Inflammatory macrophage treated with lipopolysaccharide for 1 hour (primary cell): ENCODE data around the gene INSL3.
A peak's percentile ranks its signal among the peaks of the same experiment; 100 is the strongest.

ENCODE experiments used
- DNase-seq, 2 donors: peaks; one replicate each; pipeline ENCODE4 v3.0.0-alpha.2; 2020 to 2022

The INSL3 gene, protein sequence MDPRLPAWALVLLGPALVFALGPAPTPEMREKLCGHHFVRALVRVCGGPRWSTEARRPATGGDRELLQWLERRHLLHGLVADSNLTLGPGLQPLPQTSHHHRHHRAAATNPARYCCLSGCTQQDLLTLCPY

DNA sequence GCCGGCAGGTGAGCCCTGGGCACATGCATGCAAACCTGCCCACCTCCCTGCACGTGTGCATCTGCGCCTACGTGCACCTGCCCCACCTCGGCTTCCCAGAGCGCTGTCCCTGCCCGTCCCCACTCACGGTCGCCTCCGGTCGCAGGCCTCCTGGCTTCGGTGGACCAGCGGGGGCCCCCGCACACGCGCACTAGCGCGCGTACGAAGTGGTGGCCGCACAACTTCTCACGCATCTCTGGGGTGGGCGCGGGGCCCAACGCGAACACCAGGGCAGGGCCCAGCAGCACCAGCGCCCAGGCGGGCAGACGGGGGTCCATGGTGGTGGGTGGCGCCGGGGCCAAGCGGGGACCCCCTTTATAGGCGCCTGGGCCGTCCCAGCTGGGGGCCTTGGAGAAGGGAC is at the start of gene INSL3:
INSL3 (minus strand) TSS at position 330 of the 400 bp plus-strand sequence; CDS start at position 317, 13 bp downstream.
- no peak for DNase-seq

DNA sequence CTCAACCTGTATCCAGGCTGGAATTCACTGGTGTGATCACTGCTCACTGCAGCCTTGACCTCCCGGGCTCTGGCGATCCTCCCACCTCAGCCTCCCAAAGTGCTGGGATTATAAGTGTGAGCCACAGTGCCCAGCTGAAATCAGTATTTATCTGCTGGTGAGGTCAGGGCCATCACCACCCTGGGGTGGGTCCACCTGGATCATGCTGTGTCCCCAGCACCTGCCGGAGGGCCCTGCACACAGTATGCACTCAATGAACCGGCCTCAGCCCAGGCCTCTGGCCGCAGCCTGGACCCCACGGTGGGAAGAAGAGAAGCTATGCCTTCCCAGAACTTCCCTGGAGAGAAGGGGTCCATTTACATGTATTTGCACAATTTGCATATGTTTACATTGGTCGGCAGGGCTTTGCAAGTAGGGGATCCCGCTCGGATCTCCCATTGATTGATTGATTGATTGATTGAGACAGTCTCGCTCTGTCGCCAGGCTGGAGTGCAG is 47.8 kb upstream of the INSL3 start:
- no peak for DNase-seq

DNA sequence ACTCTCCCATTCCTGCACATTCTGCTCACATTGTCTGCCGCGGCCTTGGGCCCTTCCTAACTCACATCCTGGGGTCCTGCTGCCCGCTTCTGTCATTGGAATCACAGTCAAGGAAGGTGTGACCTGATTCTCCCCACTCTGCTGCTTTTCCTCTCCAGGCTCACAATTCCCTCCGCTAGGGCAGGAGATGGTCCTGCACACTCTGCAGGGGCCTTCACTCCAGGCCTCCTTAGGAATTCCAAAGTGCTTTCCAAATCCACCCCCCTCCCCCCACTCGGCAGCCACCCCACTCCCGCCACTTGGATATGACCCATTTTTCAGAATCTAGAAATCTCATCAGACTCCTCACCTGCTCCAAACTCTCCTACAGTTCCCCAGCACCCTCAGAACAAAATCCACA is 47.4 kb upstream of the INSL3 start:
- no peak for DNase-seq

DNA sequence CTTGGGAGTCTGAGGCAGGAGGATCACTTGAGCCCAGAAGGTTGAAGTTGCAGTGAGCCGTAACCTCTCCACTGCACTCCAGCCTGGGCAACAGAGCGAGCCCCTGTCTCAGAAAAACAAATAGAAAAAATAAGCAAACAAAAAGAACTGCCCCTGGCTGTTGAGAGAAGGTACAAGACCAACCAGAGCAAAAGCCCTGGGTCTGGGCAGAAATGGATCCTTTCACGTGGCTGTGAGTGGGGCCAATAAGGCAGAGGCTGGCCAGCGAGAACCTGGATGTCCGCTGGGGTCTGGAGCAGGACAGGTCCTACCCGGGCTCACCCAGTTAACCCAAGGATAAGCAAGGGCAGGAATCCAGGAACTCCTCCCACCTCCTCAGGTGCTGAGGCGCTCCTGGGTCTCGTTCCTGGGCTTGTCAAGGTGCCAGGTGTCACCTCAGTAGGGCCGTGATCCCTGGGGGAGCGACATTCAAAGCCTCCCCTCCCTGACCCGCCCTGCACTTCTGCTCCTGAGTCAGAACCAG is 45.7 kb upstream of the INSL3 start:
- DNase-seq, result no peak

DNA sequence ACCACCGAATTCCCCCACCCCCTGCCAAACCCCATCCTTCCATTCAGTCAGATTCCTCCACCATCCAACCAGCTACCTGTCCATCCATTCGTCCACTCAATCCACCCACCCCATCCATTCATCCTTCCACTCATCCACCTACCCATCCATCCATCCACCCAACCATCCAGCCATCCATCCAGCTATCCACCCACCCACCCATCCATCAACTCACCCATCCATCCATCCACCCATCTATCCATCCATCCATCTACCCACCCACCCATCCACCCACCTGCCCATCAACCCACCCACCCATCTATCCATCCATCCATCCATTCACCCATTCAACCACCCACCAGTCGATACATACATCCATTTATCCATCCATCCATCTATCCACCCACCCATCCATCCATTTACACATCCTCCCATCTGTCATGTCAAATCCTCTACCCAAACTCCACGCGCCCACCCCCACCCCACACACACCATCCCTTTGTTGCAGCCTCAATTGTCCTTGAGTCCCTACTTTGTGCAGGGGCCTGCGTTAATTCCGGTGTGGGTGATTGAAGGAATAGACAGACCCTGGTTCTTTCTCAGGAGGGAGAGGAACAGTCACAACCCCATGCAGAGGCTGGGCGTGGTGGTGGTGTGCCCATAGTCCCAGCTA is 45.1 kb upstream of the INSL3 start:
- DNase-seq, result no peak

DNA sequence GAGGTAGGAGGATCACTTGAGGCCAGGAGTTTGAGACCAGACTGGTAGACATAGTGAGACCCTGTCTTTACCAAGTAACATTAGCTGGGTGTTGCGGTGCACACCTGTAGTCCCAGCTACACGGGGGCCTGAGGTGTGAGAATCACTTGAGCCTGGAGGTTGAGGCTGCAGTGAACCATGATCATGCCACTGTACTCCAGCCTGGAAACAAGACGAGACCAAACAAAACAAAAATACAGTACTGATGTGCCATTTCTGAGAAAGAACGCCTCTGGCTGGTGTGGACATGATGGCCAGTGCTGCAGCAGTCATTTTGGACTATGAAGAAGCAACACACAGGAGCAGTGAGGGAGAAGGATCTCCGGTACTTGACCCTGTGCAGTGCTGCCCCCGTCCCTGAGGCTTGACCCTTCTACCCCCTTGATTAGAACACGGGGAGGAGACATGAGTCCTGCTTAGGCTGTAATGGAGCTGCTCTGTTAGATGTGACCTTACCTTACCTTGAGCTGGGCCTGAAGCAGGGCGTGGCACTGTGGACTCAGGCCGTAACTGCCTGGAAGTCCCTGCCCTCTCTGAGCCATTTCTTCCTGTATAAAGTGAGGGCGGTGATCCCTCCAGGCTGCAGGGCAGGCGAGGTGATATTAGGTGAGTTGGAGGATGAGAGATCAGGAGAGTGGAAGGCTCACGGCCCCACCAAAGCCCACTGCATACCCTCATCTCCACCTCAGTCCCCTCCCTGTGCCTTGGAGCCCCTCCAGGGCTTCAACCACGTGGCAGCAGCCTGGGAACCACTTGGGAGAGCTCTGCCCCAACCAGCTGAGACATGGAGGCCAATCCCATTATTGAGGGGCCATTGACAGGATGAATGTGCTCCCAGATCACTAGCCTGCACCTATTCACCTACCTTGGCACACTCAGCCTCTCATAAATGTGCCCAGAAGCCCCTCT is 44.3 kb upstream of the INSL3 start:
- no peak for DNase-seq

DNA sequence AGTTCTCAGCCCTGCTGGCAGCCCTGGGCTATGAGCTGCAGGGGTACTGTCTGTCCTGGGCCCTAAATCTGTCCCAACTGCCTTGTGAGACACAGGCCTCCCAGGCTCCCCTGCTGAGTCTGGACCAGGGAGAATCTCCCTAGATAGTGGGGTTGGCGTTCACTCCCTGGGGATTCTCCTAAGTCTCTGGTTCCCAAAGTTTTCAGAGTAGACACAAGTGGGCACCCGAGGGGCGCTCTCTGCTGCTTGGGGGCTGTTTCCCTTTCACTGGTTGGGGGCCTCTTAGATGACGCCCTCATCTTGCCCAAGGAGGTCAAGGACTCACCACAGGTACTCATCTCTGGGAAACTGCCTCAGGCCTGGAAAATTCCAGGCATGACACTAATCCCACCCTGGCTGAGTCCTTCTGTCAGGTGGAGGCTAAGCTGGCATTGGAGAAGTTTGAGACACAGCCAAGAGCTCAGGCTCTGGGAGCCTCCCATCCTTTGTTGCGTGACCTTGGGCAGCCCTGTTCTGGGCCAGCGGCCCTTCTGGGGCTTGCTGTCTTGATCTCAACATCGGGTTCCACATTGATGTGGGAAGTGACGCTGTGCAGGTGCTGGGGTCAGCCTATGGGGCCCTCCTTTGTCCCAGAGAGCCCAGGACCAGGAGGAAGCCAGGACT is 42.3 kb upstream of the INSL3 start:
- DNase-seq, result no peak

DNA sequence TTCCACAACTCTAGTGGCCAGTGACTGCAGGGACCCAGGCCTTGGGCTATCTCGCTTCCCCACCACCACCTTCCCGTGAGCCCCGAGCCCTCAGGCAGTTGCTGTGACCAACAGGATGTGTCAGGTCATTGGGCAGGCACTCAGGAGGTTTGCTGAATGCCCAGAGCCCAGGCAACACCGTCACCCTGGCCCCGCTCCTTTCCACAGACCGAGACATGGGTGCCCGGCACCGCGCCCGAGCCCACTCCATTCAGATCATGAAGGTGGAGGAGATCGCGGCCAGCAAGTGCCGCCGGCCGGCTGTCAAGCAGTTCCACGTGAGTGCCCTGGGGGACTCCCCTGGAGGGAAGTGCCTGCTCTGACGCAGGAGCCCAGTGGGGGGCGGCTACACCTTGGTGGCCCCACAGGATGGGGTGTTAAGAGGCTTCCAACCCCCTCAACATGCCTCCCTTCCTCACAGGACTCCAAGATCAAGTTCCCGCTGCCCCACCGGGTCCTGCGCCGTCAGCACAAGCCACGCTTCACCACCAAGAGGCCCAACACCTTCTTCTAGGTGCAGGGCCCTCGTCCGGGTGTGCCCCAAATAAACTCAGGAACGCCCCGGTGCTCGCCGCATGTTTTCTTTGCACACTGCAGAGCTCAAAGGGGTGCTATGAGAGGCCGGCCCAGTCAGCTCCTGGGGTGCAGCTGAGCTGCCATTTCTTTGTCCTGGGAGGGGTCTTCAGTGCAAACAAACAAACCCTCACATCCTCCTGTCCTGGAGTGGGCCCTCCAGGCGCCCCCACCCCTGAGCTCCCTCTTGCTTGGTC is 41.6 kb upstream of the INSL3 start:
- no peak for DNase-seq

DNA sequence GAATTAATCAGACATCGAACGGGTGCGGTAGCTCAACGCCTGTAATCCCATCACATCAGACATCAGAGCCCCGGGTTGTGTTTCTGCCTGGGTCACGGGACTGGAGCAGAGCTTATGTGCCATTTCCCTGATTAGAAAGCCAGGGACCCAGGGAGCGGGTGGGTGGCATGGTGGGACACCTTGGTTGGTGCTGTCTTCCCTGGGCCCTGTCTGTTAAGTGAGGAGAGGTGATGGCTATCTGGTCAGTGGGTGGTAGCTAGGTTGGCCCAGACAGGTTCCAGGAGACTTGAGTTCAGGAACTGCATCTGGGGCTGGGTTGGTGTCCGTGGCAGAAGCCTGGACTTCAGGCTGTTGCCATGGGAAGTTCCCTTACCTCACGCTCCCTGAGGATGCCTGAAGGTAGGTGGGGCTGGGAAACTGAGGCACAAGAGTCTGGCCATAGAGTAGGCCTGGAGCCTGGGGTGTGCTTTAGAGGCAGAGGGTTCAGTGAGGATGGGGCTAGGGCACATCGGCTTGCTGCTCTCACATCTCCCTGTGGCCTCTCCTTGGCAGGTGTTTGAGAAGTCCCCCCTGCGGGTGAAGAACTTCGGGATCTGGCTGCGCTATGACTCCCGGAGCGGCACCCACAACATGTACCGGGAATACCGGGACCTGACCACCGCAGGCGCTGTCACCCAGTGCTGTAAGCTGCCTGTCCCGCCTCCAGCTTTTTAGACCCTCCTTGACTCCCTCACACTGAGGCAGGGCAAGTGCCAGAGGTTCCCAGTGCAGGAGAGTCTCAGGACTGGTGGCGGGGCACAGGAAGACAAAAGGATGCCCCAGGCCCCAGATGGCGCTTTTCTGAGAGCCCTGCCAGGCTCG is 40.5 kb upstream of the INSL3 start:
- no peak for DNase-seq

DNA sequence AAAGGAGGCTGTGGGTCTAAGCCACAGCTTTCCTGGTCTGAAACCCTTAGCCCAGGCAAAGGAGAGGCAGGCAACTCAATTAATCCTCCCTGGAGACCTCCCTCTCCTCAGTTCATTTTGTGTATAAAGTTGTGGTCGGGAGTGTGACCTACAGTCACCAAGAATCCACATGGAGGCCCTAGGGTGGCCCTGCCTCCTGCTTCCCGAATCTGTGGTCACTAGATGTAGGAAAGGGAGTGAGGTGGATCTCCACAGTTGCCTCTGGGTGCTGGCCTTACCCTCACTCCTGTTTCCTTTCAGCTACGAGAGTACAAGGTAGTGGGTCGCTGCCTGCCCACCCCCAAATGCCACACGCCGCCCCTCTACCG is 39.7 kb upstream of the INSL3 start:
- DNase-seq, result no peak

DNA sequence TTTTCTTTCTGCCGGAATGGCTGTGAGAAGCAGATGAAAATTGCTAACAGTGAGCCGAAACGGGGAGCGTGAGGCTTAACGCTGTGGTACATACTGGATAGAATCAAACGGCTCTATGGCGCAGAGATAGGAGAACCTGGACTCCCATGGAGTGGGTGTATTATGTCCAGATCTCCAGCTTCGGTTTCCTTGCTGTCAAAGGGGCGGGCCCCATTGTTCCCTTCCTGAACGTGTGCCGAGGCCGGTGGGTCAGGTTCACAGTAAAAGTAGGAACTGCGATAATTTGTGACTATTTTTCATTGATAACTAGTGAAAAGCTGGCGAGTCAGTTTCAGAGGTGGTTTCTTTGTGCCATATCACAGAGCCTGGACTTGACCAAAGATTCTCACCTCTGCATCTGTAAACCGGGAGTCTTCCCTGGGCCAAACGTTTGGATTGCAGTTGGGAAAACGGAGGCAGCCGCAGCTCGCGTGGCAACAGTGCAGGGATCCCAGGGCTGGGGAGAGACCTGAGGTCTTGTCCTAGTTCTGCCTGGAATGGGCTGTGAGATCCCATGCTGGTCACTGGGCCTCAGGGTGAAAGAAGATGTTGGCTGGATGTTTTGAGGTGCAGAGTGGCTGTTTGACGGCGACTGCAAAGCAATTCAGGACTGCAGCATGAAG is 39.1 kb upstream of the INSL3 start:
- DNase-seq, result peak; percentile 23 to 43

DNA sequence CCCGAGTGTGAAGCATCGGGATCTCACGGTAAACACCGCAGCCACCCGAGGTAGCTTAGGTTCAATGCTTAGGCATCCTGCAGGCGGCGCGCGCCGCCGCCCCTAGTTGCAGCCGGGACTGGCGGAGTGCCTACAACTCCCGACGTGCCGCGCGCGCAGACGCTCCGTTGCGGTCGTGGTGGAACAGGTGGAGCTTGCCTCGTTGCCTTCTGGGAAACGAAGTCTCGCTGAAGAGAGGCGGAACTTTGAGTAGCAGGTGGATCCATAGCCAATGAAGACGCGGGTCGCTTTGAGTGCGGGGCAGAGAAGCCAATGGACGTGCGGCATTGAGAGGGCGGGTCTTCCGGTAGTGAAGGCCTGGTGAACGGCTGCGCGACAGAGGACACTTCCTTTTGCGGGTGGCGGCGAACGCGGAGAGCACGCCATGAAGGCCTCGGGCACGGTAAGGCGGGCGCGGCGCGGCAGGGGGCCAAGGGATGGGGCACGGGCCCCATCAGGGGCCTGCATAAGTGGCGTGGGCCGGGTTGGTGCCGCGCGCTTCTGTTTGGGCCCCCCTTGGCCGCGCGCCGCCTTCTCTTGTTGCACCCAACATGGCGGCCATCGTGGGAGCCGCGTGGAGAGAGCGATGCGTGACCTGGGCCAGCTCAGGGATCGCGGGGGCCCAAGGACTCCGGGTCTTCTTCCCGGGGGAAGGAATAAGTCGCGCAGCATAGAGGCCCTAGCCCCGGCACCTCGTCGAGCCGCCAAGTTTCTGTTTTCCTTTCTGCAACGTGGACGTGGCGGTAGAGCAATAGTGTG is 38.4 kb upstream of the INSL3 start, which contains the start of gene RPL18A:
RPL18A (plus strand) TSS at position 378 of the 798 bp plus-strand sequence; CDS start at position 425, 47 bp downstream.
- DNase-seq, result peak; percentile 98 to 100

DNA sequence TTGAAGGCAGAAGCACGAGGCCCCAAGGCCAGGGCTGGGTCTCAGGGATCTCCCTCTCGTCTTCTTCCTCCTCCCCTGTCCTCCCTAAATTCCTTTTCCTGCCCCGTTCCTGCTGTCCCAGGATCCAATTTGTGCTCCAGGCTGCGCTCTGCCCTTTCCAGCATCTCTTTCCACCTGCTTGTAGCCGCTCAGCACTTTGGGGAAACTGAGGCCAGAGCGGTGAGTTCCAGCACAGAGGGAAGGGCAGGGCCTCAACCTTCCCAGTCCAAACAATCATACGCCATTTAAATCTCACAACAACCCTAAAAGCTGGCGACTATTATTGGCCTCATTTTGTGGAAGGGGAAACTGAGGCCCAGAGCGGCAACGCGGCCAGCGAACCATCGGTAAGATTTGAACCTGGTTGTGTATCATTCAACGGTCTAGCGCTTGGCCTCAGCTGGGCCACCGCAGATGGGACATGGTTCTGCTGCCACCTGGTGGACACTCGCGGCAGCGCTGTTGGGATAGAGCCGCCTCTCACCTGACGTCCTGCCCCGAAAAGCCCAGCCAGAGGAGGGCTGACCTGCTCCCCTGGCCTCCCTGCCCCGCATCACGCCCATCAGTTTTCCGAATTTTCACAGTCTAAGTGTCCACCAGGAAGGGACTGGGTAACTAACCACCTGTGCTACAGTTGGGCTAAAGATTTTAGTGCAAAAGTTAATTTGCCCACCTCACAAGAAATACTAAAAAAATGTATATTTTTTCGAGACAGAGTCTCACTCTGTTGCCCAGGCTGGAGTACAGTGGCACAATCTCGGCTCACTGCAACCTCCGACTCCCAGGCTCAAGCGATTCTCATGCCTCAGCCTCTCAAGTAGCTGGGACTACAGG is 34.2 kb upstream of the INSL3 start:
- peak; percentile 58 to 96 for DNase-seq

DNA sequence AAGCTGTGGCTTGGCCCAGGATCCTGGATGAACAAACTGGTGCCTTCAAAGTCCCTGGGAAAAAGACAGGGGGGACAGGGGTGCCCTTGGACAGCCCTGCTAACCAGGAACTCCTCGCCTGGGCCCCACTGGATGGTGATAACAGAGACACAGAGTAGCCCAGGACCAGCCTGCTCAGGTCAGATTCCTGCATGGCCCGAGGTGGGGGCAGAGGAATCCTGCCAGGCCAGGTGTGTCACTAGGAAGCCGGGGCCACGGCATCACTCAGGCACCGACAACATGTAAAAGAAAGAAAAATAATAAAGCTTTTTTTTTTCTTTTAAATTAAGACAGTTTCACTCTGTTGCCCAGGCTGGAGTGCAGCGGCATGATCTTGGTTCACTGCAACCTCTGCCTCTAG is 32.7 kb upstream of the INSL3 start:
- DNase-seq, result no peak

DNA sequence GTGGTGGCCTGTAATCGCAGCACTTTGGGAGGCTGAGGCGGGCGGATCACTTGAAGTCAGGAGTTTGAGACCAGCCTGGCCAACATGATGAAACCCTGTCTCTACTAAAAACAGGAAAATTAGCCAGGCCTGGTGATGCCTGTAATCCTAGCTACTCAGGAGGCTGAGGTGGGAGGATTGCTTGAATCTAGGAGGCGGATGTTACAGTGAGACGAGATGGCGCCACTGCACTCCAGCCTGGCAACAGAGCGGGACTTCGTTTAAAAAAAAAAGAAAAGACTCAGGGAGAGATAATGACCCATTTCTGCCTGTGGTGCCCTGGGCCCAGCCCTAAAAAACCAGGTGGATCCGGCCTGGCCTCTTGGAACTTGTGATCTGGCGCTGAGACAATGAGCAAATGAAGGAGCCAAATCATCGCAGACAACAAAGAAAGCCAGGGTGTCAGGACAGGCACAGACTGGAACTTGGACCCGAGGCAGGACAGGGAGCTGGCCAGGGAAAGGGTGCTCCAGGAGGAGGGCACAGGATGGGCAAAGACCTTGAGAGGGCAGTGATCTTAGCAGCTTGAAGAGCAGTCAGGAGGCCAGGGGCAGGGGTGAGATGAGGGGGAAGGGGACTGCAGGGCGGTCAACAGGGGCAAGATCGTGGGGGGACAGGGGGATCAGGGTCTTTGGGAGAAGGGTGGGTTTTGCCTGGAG is 27.4 kb upstream of the INSL3 start:
- peak in 1 of 2 donors; percentile 17 for DNase-seq

DNA sequence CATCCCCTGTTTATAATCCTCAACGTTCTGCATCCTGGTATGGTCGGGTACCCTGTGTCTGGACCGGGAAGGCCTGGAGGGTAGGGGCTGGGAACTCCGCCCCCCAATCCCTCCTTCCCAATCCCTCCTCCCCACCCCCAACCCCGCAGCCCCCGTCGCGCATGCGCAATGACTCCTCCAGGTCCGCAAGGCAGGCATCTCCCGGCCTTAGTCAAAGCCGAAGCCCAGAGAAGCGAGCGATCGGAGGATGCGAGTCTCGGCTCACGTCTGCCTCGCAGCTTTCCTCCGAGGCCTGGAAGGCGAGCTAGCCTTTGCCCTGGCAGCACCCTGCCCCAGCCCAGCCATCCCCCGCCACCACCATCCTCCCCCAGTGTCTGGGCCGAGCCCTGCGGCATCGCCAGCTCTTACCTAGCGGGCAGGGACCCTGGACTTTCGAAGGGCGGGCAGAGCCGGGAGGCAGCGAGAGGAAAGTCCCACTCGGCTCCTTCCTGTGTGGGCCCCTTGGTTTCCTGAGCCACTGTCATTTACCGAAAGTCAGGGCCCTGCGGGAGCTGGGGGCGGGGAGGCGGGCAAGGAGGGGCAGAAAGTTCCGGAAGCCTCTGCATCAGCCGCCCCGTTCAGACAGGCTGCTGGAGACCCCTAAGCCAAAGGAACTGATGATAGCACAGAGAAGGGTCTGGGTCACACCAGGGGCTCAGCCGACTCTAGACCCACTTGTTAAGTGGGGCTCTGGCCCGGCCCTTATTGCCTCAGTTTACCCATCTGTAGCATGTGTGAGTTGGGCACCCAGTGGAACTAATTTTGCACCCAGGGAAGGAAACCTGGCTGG is 26.4 kb upstream of the INSL3 start, which contains the start of gene JAK3:
JAK3 (minus strand) TSS at position 445 of the 829 bp plus-strand sequence. CDS start 3,565 bp downstream, outside the sequence.
- DNase-seq, result peak; percentile 51 to 53

DNA sequence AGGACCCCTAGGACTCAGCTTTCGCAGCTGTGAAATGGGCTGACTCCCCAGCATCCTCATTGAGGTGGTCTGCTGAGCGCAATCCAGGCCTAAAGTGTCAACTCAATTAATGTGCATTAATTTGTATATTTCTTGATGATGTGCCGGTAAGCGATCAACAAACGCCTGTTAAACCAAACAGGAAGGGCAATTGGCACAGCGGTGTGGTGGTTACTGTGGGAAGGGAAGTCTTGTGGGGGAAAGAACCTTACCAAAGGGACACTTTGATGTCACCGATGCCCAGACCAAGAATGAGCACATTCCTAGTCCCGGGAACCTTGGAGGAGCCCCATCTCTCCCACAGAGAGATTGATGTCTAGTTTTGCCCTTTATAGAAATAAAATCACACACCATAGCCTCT is 24.8 kb upstream of the INSL3 start:
- DNase-seq, result no peak
